ENCODE results near the gene HOXA13. TPM values are rescaled to one million over a fixed set of nuclear protein-coding genes. Genes with fewer than 3 reads are reported as not detected.

The HOXA13 gene
- total RNA-seq, 1 experiment from 2014 or later: not detected

GRCh38 chr7:27163288-27164044, 36.4 kb downstream of the HOXA13 start:
- Histone ChIP-seq H2AK5ac (ENCODE audit: insufficient read length, low read length) (no peak overlapping the region), H3K4ac (ENCODE audit: low read depth, low read length) (no peak overlapping the region), H3K79me2 (ENCODE audit: insufficient read depth, low read length) (no peaks in the 10 kb centered on the region), H4K91ac (ENCODE audit: insufficient read length, low read depth, low read length) (no peak overlapping the region), H3K23ac (ENCODE audit: insufficient read length, low read depth, low read length) (no peak overlapping the region), H3K23me2 (ENCODE audit: insufficient read length, low read depth, low read length, poor library complexity, severe bottlenecking) (no peaks in the 10 kb centered on the region), H4K8ac (replicated peaks; ENCODE audit: insufficient read length, low read depth, low read length) (no peak overlapping the region), H2AFZ (ENCODE audit: low read length) (no peak overlapping the region), H2BK20ac (ENCODE audit: low read depth, low read length, poor library complexity, severe bottlenecking) (no peak overlapping the region), H3K56ac (ENCODE audit: insufficient read length, low read depth, low read length) (no peak overlapping the region), H3K9ac (ENCODE audit: extremely low read depth, insufficient read length, low read length) (no peak overlapping the region), H2BK15ac (ENCODE audit: low read depth, low read length) (no peak overlapping the region), H2BK5ac (ENCODE audit: insufficient read length, low read length) (no peak overlapping the region), H3K18ac (ENCODE audit: insufficient read length, low read depth, low read length) (no peak overlapping the region), H3K79me1 (ENCODE audit: insufficient read depth, low read depth, low read length, poor library complexity, severe bottlenecking) (no peaks in the 10 kb centered on the region), H4K20me1 (ENCODE audit: control insufficient read depth, insufficient read depth, insufficient read length) (no peaks in the 10 kb centered on the region), H3K27me3 (ENCODE audit: insufficient read depth, low read length) (peaks cover 97% of the 10 kb centered on the region), H2BK120ac (ENCODE audit: low read depth, low read length, poor library complexity, severe bottlenecking) (no peak overlapping the region), H3K4me1 (ENCODE audit: insufficient read depth, low read length) (no peaks in the 10 kb centered on the region), H3K14ac (ENCODE audit: insufficient read depth, low read length) (no peak overlapping the region), H3K27ac (ENCODE audit: insufficient read length, low read depth, low read length) (no peak overlapping the region), H3K9me3 (ENCODE audit: control insufficient read depth, low read depth, low read length) (no peaks in the 10 kb centered on the region), H3K4me2 (ENCODE audit: insufficient read depth, insufficient read length, low read length) (no peak overlapping the region), H3T11ph (ENCODE audit: low read length) (no peak overlapping the region), H4K5ac (ENCODE audit: insufficient read length, low read depth, low read length) (no peak overlapping the region), H2BK12ac (ENCODE audit: insufficient read length, low read depth, low read length) (no peak overlapping the region)
- no CpG with 5 or more reads among the region's 24 CpGs for WGBS (ENCODE audit: extremely low coverage, insufficient read length, low lambda C conversion rate)
- Mint-ChIP-seq H3K4me3 (no peak overlapping the region), H3K9me3 (peaks cover 5 to 10% of the 10 kb centered on the region in 2 experiments), H3K27me3 (ENCODE audit: low read depth) (peaks cover 98% of the 10 kb centered on the region), H3K27ac (no peak overlapping the region), H3K4me1 (peaks cover 0 to 12% of the 10 kb centered on the region in 2 experiments; a peak in 3 of 4 replicates), H3K36me3 (ENCODE audit: insufficient read depth in 1 of 3, low read depth in 3 of 3) (no peaks in the 10 kb centered on the region; a peak in 1 of 7 replicates)
- TF ChIP-seq, protein P1, sequence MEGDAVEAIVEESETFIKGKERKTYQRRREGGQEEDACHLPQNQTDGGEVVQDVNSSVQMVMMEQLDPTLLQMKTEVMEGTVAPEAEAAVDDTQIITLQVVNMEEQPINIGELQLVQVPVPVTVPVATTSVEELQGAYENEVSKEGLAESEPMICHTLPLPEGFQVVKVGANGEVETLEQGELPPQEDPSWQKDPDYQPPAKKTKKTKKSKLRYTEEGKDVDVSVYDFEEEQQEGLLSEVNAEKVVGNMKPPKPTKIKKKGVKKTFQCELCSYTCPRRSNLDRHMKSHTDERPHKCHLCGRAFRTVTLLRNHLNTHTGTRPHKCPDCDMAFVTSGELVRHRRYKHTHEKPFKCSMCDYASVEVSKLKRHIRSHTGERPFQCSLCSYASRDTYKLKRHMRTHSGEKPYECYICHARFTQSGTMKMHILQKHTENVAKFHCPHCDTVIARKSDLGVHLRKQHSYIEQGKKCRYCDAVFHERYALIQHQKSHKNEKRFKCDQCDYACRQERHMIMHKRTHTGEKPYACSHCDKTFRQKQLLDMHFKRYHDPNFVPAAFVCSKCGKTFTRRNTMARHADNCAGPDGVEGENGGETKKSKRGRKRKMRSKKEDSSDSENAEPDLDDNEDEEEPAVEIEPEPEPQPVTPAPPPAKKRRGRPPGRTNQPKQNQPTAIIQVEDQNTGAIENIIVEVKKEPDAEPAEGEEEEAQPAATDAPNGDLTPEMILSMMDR (conservative IDR thresholded peaks at IDR 0.05): no peak
- peak; percentile 27 for DNase-seq

All from H9 (cell line).